Measurements from ENCODE around the gene LMAN1L.

Gene LMAN1L

DNA sequence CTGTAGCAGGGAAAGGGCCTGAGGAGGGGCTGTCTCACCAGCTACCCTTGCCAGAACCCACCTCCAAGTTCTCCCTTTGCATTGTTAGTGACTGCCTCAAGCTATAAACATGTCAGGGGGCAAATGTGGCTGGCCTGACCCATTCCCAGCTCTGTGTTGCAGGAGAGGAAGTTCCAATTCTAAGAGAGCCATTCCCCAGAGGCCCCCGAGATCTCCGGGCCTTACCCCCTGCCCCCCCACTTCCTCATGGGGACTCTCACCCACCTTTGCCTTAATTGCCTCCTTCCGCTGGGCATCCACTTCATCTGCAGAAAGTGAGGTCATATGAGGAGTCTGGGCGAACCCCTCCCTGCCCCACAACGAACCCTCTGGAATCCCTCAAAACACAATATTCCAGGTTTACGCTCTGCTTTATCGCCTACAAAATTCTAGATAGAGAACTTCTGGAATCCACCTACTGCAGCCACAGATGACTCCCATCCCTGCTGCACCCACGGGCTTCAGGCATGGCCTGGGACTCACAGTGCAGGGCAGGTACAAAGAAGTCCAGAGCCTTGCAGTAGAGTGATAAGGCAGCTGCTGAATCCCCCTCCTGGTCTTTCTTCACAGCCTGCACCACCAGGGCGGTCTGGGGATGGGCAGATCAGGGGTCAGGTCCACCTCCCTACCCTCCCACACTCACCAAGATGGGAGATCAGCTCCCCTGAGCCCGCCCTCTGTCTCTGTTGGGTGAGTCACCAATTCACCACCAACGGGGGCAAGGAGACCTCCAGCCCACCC lies 26.3 kb downstream of the LMAN1L start:
- no peak for DNase-seq

DNA sequence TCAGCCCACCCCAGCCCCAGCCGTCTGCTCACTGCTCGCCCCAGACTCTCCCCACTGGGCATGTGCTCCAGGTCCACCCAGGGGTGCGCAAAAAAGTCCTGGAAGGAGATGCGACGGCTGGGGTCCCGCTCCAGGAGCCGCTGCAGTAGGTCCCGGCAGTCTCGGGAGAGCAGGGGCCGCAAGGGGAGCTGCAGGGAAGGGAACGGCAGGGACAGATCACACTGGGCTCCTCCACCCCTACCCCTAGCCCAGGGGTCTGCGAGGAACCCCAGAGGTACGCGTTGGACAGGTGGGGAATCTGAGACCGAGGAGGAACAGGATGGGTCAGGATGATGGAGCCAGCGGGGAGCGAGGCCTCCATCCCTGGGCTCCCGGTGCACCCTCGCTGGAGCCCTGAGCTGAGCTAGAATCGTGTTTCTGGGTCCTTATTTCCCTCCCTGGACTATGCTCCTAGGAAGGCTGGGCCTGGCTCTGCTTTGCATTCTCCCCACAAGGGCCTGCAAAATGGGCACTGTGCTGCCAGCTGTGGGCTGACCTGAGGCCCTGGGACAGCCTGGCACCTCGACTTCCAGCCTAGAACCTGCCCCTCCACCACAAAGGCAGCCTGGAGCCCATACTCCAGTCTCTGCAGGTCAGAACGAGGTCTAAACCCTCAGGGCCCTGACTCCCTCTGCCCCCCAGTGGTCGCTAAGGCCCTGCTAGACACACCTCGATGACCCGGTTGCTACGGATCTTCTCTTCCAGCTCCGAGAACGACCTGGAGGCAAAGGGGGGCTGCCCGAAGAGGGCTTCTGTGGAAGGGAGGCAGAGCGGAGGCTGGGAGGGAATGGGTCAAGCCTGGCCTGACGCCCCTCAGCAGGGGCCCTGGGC lies 27.1 kb downstream of the LMAN1L start:
- DNase-seq = no peak

DNA sequence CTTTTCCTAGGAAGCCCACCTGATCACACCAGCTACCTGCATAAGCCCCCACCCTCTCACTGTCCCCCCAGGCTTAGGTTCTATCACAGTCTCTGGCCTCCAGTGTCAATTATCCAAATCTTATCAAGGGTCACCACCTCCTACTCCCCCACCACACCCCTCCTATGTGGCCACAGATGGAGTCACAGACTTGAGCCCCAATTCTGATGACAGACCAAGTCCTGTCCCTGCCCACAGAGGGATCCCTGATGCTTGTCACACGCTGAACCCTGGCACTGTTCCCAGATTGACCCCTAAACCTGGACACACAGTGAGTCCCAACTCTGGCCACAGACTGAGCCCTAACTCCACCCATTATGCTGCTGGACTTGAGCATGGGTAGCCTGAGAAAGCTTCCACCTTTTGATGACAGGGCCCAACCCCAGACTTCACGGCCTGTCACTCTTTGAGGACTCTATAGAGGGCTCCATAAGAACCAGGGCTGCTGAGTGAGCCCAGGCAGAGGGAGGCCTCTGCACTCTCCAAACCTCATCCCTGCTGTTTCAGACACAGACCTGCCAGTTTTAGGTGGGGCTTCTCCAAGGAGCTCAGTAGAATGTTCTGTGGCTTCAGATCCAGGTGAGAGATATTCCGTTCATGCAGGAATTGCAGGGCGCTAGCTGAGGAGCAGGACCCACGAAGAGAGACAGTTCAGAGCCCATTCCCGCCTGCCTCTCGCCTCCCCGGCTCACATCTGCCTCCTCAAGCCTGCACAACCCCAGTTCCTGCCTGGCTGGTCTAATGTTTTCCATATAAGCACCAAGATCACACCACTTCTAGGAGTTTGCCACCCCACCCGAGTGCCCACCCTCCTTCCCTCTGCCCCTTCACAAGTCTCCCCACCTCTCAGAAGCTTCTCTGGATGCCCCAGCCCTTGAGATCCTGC lies 28.5 kb downstream of the LMAN1L start:
- no peak for DNase-seq

- no peak for DNase-seq
These were observed 29.3 kb downstream of the LMAN1L start for GRCh38 chr15:74841891-74842373.

- DNase-seq = peak; percentile 90
These were observed 30.2 kb downstream of the LMAN1L start, which contains the start of gene ULK3 for GRCh38 chr15:74842581-74843444. TSS of gene ULK3 (minus strand) at chr15:74843156. CDS start at chr15:74843105, 51 bp downstream.

- no peak for DNase-seq
These were observed 30.8 kb downstream of the LMAN1L start for GRCh38 chr15:74843445-74843828.

DNA sequence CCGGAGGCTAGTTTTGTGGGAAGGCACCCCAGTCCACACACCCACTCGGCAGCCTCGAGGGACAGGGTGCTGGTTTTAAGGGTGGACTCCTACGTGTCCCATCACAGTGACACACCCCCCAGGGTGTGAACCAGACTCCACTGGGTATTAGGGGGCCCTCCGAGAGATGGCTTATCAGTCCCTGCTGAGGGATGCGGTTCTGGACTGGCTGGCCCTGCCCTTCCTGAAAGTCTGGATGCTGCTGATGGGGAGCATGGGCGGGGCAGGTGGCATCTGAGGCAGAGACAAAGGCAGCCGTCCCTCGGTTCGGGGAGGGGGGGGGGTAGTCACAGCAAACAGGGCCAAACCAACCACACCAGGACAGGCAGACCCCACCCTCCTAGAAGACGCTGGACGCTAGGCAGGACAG lies 31.3 kb downstream of the LMAN1L start:
- no peak for DNase-seq

DNA sequence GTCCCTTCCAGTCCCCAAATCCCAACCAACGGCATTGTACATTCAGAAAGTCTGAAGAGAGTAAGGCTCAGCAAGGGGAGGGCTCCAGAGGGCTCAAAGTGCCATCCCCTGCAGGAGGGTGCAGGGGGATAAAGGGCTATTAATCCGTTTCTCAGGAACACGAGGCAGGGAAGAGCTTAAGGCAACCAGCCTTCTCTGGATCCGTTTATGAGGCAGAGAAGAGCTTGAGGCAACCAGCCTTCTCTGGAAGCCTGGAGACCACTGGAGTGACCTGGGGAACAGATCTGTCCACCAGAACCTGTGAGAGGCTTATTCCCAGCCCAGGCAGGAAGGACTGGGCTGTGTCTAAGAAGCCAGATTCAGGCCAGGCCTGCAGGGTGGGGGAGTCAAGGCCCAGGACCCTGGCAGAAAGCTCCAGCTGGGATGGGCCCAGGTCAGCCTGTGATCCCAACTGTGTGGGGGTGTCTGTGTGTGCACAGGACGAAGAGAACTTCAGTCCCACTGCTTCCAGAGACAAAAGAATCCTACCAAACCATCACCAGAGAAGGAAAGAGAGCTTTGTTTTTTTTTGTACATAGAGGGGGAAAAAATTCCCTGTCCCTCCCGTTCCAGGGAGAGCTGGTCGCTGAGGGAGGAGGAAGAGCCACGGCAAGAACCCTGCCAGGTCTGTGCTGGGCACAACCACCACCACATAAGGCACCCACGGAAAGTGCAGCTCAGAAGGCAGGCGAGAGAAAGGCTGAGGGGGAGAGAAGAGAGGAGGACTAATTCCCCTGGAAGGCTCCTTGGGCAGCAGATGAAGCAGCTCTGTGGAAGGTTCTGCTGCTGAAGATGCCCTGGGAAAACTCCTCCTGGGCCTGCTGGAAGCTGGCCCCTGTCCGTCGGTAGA lies 31.9 kb downstream of the LMAN1L start:
- no peak for DNase-seq

- DNase-seq = peak; percentile 65
These were observed 32.6 kb downstream of the LMAN1L start for GRCh38 chr15:74845208-74845568.

DNA sequence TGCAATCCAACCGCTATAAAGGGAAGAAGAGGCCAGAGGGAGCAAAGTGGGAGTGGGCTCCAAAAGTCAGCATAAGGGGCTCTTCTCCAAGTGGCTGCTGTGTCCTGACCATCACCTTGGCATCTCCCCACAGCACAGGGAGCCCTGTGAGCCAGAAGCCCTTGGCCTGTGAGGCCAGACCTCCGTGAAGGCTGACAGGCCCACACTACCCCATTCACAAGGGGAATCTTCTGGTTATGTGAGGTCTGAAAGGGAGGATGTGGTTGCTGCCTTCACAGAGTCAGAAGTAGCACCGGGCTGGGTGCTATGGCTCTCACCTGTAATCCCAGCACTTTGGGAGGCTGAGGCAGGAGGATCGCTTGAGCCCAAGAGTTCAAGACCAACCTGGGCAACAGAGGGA lies 32.9 kb downstream of the LMAN1L start:
- DNase-seq = no peak

DNA sequence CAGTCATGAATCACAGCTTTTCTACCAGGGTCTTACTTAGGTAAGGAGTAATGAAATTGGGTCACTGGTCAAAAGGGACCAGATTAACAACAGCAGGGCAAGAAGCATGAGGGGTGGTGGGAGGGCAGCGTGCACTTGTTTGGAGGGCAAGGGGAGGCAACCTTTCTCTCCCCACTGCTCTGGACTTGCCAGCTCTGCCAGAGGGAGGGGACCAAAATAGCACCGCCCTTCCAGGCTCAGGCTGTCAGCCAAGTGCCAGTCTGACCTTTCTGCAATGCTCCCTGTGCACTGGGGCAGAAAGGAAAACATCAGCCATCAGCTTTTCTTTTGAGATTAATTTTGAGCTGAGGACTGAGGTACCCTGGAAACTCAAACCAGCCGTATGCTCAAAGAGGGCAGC lies 34.8 kb downstream of the LMAN1L start:
- DNase-seq = no peak

GRCh38 chr15:74850393-74850792 lies 37.8 kb downstream of the LMAN1L start:
- DNase-seq = no peak

GRCh38 chr15:74851960-74852359 lies 39.3 kb downstream of the LMAN1L start:
- no peak for DNase-seq

- no peak for DNase-seq
These were observed 41.9 kb downstream of the LMAN1L start for GRCh38 chr15:74854453-74855022.

DNA sequence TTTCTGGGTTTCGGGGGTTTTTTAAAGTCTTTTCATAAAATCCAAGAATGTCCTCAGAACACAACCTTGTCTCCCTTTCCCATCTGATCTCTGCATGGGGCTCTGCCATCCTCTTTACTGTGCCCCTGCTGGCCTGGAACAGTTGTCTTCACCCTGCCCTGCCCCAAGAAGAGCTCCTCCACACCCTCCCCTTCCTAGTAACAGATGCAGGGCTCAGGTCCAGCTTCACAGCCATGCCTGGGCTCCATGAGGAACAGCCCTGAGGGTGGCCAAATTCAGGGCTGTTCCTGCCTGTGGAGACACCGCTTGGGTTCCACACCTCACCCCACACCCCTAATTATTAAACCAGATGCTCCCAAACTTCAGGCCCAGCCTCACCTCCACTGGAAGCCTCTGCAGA lies 43.2 kb downstream of the LMAN1L start:
- no peak for DNase-seq

DNA sequence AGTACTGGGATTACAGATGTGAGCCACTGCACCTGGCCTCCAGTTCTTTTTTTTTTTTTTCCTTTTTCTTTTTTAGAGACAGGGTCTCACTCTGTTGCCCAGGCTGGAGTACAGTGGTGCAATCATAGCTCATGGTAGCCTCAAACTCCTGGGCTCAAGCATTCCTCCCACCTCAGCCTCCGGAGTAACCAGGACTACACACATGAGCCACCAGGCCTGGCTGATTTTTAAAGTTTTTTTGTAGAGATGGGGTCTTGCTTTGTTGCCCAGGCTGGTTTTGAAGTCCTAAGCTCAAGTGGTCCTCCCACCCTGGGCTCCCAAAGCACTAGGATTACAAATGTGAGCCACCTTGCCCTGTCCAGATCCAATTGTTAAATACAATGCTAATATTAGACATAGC lies 43.9 kb downstream of the LMAN1L start:
- no peak for DNase-seq

- no peak for DNase-seq
These were observed 44.5 kb downstream of the LMAN1L start for GRCh38 chr15:74857082-74857655.

- DNase-seq = no peak
These were observed 45.2 kb downstream of the LMAN1L start for GRCh38 chr15:74857671-74858368.

GRCh38 chr15:74858369-74858740 lies 45.7 kb downstream of the LMAN1L start:
- no peak for DNase-seq

All from activated effector memory CD4-positive, alpha-beta T cell treated with Interleukin-2 at 50 U/mL for 16 hours (primary cell).